Measurements from ENCODE around the gene CNDP2.

Gene CNDP2

DNA sequence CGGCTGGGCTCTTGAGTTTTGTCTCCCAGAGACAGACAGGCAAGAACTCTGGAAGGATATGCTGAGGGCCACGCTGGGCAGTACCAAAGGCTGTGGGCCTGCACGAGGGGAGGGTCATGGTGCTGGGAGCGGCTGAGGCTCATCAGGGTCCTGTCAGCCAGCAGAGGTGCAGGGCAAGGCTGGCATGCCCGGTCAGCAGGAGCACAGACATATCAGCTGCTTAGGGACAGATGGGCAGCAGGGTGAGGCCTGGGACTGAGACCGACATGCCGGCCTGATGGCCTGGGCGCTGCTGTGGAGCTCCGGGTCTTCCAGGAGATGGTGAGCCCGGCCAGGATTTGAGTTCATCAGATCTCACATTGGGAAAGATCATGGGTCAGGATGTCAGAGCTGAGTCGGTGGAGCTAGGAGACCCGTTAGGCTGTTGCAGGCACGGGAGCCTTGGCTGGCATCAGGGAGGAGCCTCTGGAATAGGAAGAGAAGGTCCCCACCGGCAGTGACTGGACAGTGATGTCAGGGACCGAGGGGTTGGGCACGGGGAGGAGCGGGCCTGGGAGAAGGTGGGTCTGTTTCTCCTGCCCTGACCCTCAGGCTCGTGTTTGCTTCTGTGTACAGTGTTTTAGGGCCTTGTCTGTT is 18.8 kb downstream of the CNDP2 start:
- peaks cover 12% of the 10 kb centered on the region; the same call in 1 of the 2 replicates for H3K36me3 ChIP-seq (ENCODE audit: insufficient read depth, low read length)
- no peak overlapping the region for H3K27ac ChIP-seq
- no peak for DNase-seq (ENCODE audit: low read depth, low spot score)
- H3K4me3 ChIP-seq = no peak overlapping the region
- no peaks in the 10 kb centered on the region for H3K9me3 ChIP-seq (ENCODE audit: low read depth, low read length)
- TF ChIP-seq FOXP2 (optimal IDR thresholded peaks at IDR 0.05; ENCODE audit: control extremely low read depth, extremely low read length, insufficient read depth) (no peak), EZH2 (IDR thresholded peaks at IDR 0.05) (no peak), POLR2AphosphoS5 (IDR thresholded peaks at IDR 0.05; ENCODE audit: borderline replicate concordance, low read depth, low read length) (no peak)
- no peak overlapping the region for H3K9ac ChIP-seq (ENCODE audit: insufficient read length)

DNA sequence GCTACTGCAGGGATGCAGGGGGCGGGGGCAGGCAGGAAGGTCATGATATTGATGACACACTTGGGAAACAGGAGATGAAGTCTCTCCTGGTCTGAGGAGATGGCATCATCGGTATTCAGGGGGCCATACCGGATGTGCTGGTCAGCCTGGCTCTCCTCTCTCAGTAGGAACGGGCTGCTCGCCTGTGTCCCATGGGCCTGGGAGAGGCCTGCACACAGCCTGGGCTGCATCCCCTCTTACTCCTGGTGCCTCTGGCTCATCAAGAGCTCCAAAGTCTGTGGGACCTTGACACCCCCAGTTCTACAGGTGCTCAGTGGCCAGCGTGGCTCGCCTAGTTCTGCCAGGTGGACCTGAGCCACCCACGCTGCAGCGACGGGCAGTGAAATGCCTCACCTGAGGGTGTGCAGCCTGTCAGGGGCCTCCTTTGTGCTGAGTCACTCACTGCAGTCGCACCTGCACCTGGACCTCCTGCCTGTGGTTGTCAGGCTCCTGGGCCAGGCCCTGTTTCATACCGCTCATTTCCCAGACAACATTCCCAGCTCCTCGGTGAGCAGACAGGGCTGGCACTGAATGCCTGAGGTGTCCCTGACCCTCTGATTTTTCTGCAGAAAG is 19.6 kb downstream of the CNDP2 start:
- no peak overlapping the region for H3K27ac ChIP-seq
- DNase-seq (ENCODE audit: low read depth, low spot score) = no peak
- H3K9me3 ChIP-seq (ENCODE audit: low read depth, low read length) = no peaks in the 10 kb centered on the region
- no peak overlapping the region for H3K4me3 ChIP-seq
- TF ChIP-seq POLR2AphosphoS5 (IDR thresholded peaks at IDR 0.05; ENCODE audit: borderline replicate concordance, low read depth, low read length) (no peak), FOXP2 (optimal IDR thresholded peaks at IDR 0.05; ENCODE audit: control extremely low read depth, extremely low read length, insufficient read depth) (no peak), EZH2 (IDR thresholded peaks at IDR 0.05) (no peak)
- H3K36me3 ChIP-seq (ENCODE audit: insufficient read depth, low read length) = peaks cover 6% of the 10 kb centered on the region; the same call in 1 of the 2 replicates
- no peak overlapping the region for H3K9ac ChIP-seq (ENCODE audit: insufficient read length)

DNA sequence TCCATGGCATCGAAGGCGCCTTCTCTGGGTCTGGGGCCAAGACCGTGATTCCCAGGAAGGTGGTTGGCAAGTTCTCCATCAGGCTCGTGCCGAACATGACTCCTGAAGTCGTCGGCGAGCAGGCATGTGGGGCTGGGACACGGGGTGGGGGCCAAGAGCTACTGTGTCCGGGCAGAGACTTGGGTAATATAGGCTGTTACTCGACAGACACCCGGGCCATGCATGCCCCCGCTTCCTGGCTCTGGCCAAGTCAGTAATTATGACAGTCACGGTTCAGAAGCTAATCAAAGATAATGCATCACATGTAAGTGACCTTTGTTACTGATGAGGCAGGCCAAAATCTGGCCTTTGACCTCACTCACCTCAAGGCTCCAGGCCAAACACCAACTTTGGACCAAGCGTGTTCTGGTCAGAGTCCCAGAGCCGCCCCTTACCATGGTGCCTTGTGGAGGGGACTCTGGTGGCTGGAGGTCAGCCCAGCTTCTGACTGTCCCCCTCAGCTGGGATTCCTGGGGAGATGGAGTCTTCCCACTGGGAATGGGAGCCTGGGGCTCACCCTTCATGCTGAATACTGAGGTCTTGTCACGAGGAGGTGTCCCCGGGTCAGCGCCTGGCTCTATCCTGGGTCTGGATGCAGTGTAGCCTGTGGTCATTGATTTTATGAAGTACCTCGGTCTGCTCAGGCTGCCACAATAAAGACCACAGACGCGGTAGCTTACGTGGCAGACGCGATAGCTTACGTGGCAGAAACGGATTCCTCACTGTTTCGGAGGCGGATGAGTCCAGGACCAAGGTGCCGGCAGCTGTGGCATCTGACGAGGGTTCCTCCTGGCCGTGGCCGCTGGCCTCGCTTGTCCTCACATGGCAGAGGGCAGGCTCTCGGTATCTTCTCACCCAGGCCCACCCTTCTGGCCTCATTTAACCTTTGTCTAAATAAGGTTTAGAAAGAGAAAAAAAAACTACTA is 20.4 kb downstream of the CNDP2 start:
- H3K36me3 ChIP-seq (ENCODE audit: insufficient read depth, low read length) = peaks cover 6% of the 10 kb centered on the region; the same call in 1 of the 2 replicates
- no peak overlapping the region for H3K4me3 ChIP-seq
- no peak for DNase-seq (ENCODE audit: low read depth, low spot score)
- no peak overlapping the region for H3K27ac ChIP-seq
- H3K9me3 ChIP-seq (ENCODE audit: low read depth, low read length) = no peaks in the 10 kb centered on the region
- no peak for TF ChIP-seq POLR2AphosphoS5 (IDR thresholded peaks at IDR 0.05; ENCODE audit: borderline replicate concordance, low read depth, low read length)
- TF ChIP-seq EZH2 (IDR thresholded peaks at IDR 0.05) = no peak
- TF ChIP-seq FOXP2 (optimal IDR thresholded peaks at IDR 0.05; ENCODE audit: control extremely low read depth, extremely low read length, insufficient read depth) = no peak
- H3K9ac ChIP-seq (ENCODE audit: insufficient read length) = no peak overlapping the region

GRCh38 chr18:74517236-74517630 is 21.1 kb downstream of the CNDP2 start:
- DNase-seq (ENCODE audit: low read depth, low spot score) = no peak
- Histone ChIP-seq H3K9me3 (ENCODE audit: low read depth, low read length) (no peaks in the 10 kb centered on the region), H3K27ac (no peak overlapping the region), H3K9ac (ENCODE audit: insufficient read length) (no peak overlapping the region), H3K4me3 (no peak overlapping the region), H3K36me3 (ENCODE audit: insufficient read depth, low read length) (peaks cover 6% of the 10 kb centered on the region; the same call in 1 of the 2 replicates)
- TF ChIP-seq POLR2AphosphoS5 (IDR thresholded peaks at IDR 0.05; ENCODE audit: borderline replicate concordance, low read depth, low read length) = no peak
- TF ChIP-seq FOXP2 (optimal IDR thresholded peaks at IDR 0.05; ENCODE audit: control extremely low read depth, extremely low read length, insufficient read depth) = no peak
- TF ChIP-seq EZH2 (IDR thresholded peaks at IDR 0.05) = no peak

GRCh38 chr18:74518456-74519295 is 22.5 kb downstream of the CNDP2 start:
- no peak overlapping the region for H3K4me3 ChIP-seq
- H3K36me3 ChIP-seq (ENCODE audit: insufficient read depth, low read length) = peaks cover 6% of the 10 kb centered on the region; the same call in 1 of the 2 replicates
- no peak overlapping the region for H3K9ac ChIP-seq (ENCODE audit: insufficient read length)
- DNase-seq (ENCODE audit: low read depth, low spot score) = no peak
- no peak for TF ChIP-seq EZH2 (IDR thresholded peaks at IDR 0.05)
- TF ChIP-seq POLR2AphosphoS5 (IDR thresholded peaks at IDR 0.05; ENCODE audit: borderline replicate concordance, low read depth, low read length) = no peak
- TF ChIP-seq FOXP2 (optimal IDR thresholded peaks at IDR 0.05; ENCODE audit: control extremely low read depth, extremely low read length, insufficient read depth) = no peak
- no peaks in the 10 kb centered on the region for H3K9me3 ChIP-seq (ENCODE audit: low read depth, low read length)
- H3K27ac ChIP-seq = no peak overlapping the region

DNA sequence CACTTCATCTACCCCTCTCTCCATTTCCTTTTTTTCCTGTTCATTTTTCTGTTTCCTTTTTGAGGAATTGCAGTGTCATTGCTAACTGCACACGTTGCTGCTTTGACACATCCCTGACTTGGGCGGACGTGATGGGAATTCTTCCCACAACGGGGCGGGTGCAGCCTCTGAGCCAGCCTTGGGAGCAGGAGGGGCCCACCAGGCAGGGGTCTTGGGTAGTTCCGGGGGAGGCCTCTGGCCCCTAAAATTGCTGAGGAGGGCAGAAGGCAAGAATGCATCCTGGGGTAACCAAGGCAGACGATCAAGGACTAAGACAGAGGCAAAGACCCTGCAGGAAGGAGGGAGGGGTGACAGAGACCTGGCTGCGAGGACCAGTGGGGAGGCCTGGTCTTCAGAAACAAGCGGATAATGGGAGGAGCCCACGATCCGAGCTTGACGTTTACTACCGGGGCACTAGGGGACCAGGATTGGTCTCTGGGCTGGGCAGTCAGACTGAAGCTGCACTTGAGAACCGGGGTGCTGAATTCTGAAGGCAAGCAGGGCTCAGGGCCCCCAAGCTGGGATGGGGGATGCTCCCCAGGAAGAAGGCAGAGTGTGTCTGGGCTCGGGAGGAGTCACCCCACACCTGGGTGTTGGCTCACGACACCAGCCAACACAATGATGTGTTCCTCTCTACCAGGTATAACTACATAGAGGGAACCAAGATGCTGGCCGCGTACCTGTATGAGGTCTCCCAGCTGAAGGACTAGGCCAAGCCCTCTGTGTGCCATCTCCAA is 23.3 kb downstream of the CNDP2 start:
- no peak overlapping the region for H3K27ac ChIP-seq
- peaks cover 6% of the 10 kb centered on the region; the same call in 1 of the 2 replicates for H3K36me3 ChIP-seq (ENCODE audit: insufficient read depth, low read length)
- no peak for DNase-seq (ENCODE audit: low read depth, low spot score)
- H3K9ac ChIP-seq (ENCODE audit: insufficient read length) = no peak overlapping the region
- no peak overlapping the region for H3K4me3 ChIP-seq
- no peak for TF ChIP-seq FOXP2 (optimal IDR thresholded peaks at IDR 0.05; ENCODE audit: control extremely low read depth, extremely low read length, insufficient read depth)
- TF ChIP-seq EZH2 (IDR thresholded peaks at IDR 0.05) = no peak
- no peak for TF ChIP-seq POLR2AphosphoS5 (IDR thresholded peaks at IDR 0.05; ENCODE audit: borderline replicate concordance, low read depth, low read length)
- no peaks in the 10 kb centered on the region for H3K9me3 ChIP-seq (ENCODE audit: low read depth, low read length)

All from SK-N-MC (cell line).